ACHN (cell line): ENCODE measurements around the gene TNIP2.
A peak's percentile ranks its signal among the peaks of the same experiment; 100 is the strongest.
"Not testable (repeated sequence)": the region's sequence is repeated elsewhere in the genome, so short reads cannot be mapped to it uniquely, and the experiment has no call there.

Experiments
- DNase-seq: peaks from one replicate; pipeline ENCODE4 v3.0.0-alpha.2; 2015
- in situ Hi-C: cut with HindIII; loops from 2 replicates; pipeline ENCODE4 v1.10.0; 2017; ENCODE audit warnings: low sequenced_read_pairs, low pct_ligation_motif_present, low pct_unique_long_range_greater_than_20kb

The TNIP2 gene

DNA sequence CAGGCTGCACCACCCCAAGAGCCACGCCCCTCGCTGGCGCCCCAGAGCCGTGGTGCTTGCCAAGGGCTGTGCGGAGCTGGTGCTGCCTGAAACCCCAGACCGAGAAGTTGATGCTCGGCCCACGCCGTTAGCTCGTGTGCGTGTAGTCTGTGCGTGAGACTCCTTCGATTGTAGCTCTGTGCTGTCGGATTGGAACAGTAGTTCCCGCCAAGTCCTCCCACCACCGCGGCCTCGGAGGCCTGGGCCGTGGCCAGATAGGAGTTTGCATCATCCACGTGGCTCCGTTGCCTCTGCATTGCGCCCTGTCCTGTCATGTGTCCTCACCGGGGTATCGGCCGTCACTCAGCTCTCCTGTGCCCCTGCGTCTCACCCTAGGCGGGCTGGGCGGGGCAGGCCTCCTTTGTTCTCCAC lies 24.2 kb downstream of the TNIP2 start:
- in situ Hi-C loops: no loop called here
- DNase-seq: no peak

DNA sequence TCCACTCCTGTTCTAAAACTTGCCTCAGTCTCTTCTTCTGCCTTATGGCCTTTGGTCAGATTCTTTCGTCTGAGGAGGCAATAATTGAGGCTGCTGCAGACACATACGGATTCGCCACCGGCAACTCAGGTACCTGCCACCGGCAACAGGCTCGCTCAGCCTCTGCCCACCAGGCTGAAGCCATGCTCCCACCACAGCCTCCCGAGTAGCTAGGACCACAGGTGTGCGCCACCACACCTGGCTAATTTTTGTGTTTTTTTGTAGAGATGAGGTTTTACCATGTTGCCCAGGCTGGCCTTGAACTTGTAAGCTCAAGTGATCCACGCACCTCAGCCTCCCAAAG lies 26.6 kb downstream of the TNIP2 start:
- no peak for DNase-seq
- in situ Hi-C loops: no loop called here

DNA sequence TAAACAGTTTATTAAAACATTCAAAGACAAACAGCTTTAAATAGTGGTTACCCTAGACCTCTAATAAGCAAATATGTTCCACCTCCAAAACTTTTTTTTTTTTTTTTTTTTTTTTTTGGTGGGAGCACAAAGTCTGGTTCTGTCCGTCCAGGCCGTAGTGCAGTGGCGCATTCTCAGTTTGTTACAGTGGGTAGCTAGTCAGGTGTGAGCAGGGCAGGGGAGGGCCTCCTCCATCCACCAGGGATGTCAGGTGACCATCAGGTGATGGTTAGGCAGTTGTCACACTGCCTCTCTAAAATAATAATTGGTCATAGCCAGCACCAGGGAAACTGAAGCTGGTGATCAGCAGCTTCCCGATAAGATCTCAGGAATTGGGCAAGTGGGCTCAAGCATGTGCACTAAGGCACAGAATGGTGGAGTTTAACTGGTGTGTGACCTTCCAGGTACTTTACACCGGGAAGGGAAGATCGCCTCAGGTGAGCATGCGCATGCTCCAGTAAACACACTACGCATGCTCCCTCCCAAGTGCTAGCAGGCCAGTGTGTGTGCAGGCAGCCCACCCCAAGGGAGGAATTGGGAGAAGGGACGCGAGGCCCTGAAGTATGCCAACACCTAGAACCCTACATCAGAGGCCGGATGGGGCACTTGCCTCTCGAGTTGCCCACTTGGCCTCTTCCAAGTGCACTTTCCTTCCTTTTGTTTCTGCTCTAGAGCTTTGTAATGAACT lies 27.2 kb downstream of the TNIP2 start:
- no peak for DNase-seq
- in situ Hi-C loops: no loop called here

DNA sequence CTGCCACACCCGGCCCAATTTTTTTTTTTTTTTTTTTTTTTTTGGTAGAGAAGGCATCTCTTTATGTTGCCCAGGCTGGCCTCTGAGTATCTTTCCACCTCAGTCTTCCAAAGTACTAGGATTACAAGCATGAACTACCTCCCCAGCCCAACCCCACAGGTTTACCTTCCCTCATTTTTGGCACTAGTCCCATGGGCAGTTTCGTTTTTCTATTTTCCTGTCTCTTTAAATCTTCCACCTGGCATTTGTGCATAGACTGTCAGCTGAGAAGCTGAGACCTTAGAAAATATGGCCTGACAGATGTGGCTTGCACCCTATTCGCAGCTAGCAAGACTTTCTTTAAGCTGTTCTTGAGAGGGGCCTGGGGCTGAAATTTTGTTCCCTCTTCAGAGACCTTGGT lies 27.9 kb downstream of the TNIP2 start:
- no peak for DNase-seq
- in situ Hi-C loops: no loop called here

DNA sequence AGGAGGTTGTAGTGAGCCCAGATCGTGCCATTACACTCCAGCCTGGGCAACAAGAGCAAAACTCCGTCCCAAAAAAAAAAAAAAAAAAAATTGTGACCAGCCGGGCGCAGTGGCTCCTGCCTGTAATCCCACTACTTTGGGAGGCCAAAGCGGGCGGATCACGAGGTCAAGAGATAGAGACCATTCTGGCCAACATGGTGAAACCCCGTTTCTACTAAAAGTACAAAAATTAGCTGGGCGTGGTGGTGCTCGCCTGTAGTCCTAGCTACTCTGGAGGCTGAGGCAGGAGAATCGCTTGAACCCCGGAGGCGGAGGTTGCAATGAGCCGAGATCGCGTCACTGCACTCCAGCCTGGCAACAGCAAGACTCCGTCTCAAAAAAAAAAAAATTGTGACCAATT lies 29.3 kb downstream of the TNIP2 start:
- DNase-seq, in situ Hi-C loops: not testable (repeated sequence)

DNA sequence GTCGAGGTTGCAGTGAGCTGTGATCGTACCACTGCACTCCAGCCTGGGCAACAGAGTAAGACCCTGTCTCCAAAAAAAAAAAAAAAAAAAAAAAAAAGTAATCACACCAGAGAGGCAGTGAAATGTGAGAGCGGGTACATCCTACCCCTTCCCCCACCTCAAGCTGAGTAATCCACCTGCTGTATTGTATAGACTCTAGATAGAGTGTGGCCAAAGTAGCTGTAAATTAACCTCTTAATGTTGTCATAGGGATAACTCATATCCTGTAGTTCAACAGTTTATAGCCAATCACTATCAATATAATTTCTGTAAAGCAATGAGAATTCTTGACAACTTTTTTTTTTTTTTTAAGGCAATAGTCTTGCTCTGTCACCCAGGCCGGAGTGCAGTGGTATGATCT lies 30.8 kb downstream of the TNIP2 start:
- no peak for DNase-seq
- in situ Hi-C loops: no loop called here

DNA sequence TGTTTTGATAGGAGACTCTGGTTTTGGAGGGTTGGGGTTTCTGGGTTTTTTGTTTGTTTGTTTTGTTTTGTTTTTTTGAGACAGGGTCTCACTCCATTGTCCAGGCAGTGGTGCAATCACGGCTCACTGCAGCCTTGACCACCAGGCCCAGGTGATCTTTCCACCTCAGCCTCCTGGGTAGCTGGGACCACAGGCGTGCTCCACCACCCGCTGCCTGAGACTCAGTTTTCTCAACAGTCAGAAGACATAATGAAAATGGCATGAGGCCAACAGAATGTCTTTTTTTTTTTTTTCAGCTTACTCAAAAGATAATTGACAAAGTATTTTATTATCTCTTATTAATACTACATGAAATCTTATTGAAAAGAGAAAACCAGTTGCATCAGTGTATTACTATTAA lies 32.4 kb downstream of the TNIP2 start:
- in situ Hi-C loops: no loop called here
- DNase-seq: no peak

DNA sequence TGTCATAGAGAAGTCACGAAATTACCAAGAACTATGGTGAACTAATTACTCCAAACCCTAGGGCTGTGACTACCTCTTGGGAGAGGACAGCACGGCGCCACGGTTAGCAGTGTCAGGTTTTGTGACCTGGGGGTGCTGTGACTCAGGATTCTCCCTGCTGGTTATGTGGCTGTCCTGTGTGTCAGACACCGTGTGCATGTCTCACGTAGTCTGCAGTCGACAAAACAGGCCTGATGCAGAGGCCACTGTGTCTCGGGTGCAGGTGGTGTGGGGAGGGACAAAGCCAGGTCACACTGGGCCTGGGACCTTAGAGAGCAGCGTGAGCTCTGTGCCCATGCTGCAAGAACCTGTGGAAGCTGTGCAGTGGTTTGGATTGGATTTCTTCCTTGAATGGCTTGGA lies 34.1 kb downstream of the TNIP2 start:
- in situ Hi-C loops: no loop called here
- no peak for DNase-seq

DNA sequence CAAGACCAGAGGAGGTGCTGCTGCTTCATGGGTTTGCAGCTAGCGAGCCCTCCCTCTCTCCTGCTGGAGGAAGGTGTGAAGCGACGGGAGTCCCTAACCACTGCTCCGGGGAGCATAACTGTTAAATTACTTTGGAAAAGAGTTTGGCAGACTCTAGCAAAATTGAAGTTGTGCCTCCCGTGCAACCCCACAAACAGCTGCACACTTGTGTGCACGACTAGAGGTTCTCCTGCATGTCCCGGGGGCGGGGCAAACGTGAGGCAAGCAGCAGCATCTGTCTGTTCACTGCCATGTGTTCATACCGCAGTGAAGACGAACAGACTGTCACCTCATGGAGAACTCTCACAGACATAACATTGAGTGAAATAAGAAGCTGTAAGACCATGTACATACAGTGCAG lies 34.5 kb downstream of the TNIP2 start:
- DNase-seq: no peak
- in situ Hi-C loops: no loop called here

DNA sequence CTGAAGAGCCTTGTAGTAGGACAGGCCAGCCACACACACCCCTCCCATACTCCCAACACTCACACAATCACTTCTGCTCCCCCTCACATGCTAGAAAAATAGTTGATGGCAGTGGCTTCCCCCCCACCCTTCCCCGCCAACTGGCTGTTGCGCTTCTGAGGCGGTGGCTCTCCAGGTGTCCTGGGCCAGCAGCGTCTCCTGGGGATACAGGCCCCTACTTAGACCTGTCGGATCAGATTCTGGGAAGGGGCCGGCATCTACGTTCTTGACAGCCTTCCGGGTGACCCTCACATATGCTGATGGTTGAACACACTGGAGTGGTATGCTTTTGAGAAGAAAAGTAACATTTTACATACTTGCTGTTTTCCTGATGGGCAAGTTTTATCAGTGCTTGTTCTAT lies 39.9 kb downstream of the TNIP2 start:
- DNase-seq: no peak
- in situ Hi-C loops: no loop called here

DNA sequence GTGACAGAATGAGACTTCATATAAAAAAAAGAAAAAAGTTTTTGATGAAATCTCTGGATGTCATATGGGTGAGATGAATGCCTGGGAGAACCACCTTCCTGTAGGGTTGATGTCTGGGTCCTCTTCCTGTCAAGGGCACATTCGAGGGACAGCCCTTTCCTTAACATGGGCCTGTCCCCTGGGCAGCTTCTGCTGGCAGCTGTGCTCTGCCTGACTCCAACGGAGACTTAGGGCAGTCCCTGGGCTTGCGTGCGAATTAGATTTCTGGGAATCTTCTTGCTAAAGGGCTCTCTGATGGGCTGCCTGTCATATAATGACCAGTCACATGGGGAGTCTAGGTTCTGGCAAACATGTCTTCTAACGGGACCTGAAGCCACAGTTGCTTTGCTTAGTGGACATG lies 40.7 kb downstream of the TNIP2 start:
- no peak for DNase-seq
- in situ Hi-C loops: no loop called here

DNA sequence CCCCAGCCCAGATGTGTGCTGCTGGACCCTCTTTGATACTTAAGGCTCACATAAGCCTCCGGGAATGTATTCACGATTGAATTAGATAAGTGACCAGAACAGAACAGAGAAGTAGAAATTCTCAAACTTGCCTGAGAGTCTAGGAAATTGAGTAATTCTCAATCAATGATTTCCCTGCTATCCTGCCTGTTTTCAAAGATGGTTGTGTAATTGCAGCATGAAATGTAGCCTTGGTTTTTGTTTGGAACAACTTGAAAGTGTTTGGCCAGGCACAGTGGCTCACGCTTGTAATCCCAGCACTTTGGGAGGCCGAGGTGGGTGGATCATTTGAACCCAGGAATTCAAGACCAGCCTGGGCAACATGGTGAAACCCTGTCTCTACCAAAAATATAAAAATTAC lies 41.2 kb downstream of the TNIP2 start:
- in situ Hi-C loops: no loop called here
- DNase-seq: no peak

DNA sequence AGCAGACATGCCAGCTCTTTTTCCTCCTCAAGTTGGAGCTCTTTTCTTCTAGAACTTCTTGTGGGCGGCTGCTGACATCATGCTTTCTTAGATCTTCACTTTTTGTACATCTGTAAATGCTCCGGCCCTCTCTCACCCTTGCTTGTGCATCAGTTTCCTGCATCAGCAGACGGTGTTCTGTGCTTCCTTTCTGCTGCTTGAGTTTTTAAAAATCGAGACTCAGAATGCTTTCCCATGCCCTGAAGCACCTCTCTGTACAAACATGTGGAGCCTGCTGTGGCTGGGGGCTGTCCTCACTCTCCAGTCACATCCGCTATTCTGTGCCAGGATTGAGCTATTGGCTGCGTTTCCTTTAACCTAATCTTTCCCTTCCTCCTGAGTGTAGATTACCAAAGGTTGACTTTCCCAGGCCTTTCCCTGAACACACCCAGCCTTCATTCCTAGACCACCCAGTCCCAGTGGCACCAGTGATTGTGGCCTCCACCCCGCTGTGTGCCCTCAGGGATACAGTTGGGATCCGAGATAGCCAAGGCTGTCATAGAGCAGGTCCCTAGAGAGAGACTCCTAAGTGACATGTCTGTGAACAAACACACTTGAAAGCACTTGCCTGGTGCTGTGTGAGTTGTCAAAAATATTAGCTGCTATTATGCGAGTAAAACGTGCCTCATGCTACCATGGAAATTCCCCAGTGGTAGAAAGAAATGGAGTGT lies 41.9 kb downstream of the TNIP2 start:
- DNase-seq: no peak

DNA sequence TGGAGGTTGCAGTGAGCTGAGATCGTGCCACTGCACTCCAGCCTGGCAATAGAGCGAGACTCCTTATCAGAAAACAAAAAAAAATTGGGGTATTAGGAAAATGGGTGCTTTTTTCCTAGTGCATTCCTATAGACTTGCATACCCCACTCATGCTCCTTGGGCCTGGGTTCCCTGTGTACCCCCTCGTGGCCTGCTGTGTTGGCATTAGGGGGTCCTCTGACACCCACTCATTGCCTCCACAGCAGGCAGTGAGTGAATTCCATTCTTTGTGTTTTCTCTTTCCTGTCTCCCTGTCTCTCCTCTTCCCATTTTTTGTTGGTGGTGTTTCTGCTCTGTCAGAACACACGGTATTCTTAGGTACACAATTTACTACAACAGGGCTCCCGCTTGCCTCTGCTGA lies 42.8 kb downstream of the TNIP2 start:
- DNase-seq: no peak
- in situ Hi-C loops: no loop called here

More for the DNA sequence above, 41.9 kb downstream of the TNIP2 start:
- in situ Hi-C loops: no loop called here

DNA sequence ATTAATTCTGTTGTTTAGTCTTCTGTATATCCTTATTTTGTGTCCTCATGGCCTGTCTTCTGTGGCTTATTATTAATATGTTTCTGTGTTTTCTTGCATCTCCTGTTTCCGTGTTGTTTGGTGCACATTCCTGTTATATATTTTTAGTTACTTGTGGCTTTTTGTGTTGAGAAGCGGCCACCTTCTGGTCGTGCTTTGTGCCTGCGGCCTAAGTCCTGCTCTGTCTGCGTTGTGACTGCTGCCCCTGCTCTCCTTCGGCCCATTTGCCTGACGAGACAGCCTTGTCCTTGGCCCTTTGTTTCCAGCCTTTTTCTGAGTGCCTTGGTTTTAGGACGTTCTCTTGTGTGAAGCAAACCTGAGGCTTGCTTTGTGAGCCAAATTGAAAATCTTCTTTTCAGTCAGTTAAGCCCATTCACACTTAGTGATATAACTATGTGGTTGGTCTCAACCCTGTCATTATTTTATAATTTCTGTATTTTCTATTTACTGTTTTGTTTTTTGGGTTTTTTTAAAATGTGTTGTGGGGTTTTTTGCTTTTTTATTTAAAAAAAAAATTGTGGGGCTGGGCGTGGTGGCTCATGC lies 43.8 kb downstream of the TNIP2 start:
- in situ Hi-C loops: no loop called here

DNA sequence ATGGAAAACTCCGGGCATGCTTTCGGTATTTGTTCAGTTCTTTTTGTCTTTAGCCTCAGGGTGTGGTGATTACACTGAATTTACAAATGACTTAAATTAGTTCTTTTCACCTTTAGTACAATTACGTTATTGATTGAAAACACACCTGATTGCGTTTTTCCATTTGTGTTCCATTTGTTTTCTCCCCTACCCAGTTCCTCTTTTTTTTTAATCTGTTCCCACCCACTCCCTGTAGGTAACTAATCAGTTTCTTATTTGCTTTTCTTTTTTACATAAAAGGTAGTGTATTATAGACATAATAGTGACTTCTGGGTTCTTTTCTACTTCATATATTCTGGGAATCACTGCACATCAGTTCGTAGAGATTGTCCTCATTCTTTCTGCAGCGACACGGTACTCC lies 53.4 kb downstream of the TNIP2 start:
- in situ Hi-C loops: no loop called here
- DNase-seq: no peak

More for the DNA sequence above, 43.8 kb downstream of the TNIP2 start:
- peak; percentile 24 for DNase-seq

DNA sequence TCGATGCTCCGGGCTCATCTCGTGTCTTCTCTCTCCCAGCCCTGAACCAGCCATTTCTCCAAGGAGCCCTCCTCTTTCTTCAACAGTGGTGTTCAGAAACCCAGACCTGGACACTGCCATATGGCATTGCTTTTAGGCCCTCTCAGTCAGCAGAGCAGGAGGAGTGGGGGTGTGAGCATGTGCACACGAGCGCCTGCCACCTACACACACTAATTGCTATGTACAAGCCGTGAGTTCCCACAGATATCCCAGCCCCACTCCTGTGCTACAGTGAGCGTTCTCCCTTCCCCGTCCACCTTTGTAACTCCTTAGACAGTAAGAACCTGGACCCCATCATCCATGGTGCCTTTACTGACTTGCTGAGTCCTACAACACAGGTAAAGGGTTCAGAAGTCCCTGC lies 53.8 kb downstream of the TNIP2 start:
- in situ Hi-C loops: no loop called here
- no peak for DNase-seq

DNA sequence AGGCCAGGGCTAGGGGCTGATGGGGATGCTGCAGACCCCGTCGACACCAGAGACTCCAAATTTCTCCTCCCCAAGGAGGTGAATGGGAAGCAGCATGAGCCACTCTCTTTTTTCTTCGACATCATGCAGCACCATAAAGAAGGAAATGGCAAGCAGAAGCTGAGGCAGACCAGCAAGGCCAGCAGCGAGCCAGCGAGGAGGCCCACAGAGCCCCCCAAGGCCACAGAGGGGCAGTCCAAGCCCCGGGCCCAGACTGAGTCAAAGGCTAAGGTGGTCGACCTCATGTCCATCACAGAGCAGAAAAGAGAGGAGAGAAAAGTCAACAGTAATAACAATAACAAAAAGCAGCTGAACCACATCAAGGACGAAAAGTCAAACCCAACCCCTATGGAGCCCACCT lies 56.1 kb downstream of the TNIP2 start:
- no peak for DNase-seq
- in situ Hi-C loops: no loop called here

DNA sequence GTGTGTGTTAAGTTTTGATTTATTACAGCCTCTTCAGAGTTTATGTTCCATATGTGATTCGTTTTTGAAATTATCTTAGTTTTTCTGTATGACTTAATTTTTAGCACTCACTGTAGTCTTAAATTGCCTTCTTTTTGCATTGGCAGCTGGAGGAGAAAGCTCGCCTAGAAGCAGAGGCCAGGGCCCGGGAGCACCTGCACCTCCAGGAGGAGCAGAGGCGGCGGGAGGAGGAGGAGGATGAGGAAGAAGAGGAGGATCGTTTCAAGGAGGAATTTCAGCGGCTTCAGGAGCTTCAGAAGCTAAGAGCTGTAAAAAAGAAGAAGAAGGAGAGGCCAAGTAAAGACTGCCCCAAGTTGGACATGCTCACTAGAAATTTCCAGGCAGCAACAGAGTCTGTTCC lies 56.6 kb downstream of the TNIP2 start:
- no peak for DNase-seq
- in situ Hi-C loops: no loop called here

DNA sequence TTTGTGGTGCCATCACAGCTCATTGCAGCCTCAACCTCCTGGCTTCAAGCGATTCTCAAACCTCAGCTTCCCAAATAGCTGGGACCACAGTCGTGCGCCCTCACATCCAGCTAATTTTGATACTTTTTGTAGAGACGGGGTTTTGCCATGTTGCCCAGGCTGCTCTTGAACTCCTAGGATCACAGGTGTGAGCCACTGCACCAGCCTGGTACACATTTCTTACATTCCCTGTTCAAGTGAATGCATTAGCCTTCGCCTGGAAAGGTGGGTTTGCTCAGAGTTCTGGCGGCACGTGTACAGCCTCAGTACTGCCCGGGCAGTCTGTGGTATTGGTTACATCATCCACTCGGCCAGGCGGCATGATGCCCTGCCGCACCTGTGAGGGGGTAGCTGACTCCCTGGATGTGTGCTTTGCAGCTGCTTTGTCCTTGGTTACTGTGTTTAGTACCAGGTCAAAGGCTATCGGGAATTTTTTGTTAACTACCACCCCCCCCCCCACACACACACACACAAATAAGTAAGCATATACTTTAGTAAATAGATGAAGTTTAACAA lies 57.1 kb downstream of the TNIP2 start:
- in situ Hi-C loops: no loop called here

More for the DNA sequence above, 57.1 kb downstream of the TNIP2 start:
- DNase-seq: no peak
